ENCODE data around the gene NPRL2. TPM values are rescaled to one million over a fixed set of nuclear protein-coding genes. Genes with fewer than 3 reads are reported as not detected.

Gene NPRL2
- total RNA-seq, 1 experiment from 2014 or later: 20.6 TPM

DNA sequence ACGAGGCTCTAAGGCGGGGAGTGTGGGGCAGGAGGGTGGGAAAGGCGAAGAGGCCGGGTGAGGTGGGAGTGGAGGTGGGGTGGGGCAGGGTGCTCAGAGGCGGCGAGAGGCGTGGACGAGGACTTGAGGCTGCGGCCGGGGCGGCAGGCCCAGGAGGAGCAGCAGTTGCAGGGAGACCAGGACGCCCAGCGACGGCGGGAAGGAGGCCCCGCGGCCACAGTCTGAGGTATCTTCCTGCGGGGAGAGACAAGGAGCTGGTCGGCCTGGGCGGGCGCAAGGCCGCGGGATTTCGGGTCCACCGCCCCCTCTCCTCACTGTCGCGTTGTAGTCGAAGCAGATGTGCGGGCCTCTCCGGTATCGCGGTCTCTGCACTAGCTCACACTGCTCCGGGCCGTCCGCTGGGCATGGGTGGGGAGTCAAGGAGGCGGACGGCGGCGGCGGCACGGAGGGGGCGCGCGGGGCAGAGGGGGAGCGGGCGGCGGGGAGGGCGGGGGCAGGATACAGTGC, 14.1 kb upstream of the NPRL2 start:
- H3K36me3 Mint-ChIP-seq: no peaks in the 10 kb centered on the region
- POLR2A ChIA-PET: interaction anchor here (0.6 kb wide), 1 partner anchor 1913 kb away, joined by 4 read pairs; no protein-coding TSS in a partner anchor

DNA sequence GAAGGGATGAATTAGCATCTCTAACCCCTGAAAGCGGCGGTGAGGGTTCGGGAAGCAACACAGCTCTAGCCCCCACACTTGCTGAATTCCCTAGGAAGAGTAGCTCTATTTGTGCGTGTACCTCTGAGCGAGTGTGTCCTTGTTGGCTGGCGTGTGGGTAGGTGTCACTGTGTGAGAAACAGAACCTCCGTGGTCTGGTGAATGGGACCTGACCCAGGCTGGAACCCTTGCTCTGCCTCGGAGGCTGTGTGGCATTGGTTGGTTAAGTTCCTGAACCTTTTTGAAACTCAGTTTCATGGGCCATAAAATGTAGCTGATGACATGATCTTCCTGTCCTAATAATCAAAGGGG, 9.2 kb upstream of the NPRL2 start:
- Mint-ChIP-seq H3K9me3 (no peaks in the 10 kb centered on the region), H3K4me3 (peak overlapping the region; percentile 93), H3K4me1 (peaks cover 24% of the 10 kb centered on the region), H3K27ac (peak overlapping the region; percentile 32; the same call in 1 of the 2 replicates), H3K27me3 (ENCODE audit: low read depth) (peaks cover 24% of the 10 kb centered on the region), H3K36me3 (peaks cover 9% of the 10 kb centered on the region)
- DNase-seq (ENCODE audit: low spot score) (no peak), ATAC-seq (peak; percentile 1)
- POLR2A ChIA-PET: no interaction called here
- CTCF ChIA-PET: interaction anchor here (1.3 kb wide), 1 partner anchor 12 kb away, joined by 7 read pairs; no protein-coding TSS in a partner anchor
- no peak for TF ChIP-seq RORB (CRISPR knock-in tag; IDR thresholded peaks at IDR 0.05)
- TF ChIP-seq FOXK1 (CRISPR knock-in tag; IDR thresholded peaks at IDR 0.05): 0 out of 2 replicates have a peak, but pooled peaks have one; percentile 8
- TF ChIP-seq, protein P1, sequence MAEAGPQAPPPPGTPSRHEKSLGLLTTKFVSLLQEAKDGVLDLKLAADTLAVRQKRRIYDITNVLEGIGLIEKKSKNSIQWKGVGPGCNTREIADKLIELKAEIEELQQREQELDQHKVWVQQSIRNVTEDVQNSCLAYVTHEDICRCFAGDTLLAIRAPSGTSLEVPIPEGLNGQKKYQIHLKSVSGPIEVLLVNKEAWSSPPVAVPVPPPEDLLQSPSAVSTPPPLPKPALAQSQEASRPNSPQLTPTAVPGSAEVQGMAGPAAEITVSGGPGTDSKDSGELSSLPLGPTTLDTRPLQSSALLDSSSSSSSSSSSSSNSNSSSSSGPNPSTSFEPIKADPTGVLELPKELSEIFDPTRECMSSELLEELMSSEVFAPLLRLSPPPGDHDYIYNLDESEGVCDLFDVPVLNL (CRISPR knock-in tag; IDR thresholded peaks at IDR 0.05; ENCODE audit: borderline replicate concordance, low read depth): no peak
- TF ChIP-seq ZNF121 (CRISPR knock-in tag; IDR thresholded peaks at IDR 0.05): no peak
- no peak for TF ChIP-seq JAZF1 (CRISPR knock-in tag; IDR thresholded peaks at IDR 0.05)
- TF ChIP-seq FOXP1 (CRISPR knock-in tag; IDR thresholded peaks at IDR 0.05; ENCODE audit: borderline replicate concordance): no peak
- TF ChIP-seq, protein P2, sequence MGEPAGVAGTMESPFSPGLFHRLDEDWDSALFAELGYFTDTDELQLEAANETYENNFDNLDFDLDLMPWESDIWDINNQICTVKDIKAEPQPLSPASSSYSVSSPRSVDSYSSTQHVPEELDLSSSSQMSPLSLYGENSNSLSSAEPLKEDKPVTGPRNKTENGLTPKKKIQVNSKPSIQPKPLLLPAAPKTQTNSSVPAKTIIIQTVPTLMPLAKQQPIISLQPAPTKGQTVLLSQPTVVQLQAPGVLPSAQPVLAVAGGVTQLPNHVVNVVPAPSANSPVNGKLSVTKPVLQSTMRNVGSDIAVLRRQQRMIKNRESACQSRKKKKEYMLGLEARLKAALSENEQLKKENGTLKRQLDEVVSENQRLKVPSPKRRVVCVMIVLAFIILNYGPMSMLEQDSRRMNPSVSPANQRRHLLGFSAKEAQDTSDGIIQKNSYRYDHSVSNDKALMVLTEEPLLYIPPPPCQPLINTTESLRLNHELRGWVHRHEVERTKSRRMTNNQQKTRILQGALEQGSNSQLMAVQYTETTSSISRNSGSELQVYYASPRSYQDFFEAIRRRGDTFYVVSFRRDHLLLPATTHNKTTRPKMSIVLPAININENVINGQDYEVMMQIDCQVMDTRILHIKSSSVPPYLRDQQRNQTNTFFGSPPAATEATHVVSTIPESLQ (CRISPR knock-in tag; IDR thresholded peaks at IDR 0.05): no peak
- TF ChIP-seq, protein P3, sequence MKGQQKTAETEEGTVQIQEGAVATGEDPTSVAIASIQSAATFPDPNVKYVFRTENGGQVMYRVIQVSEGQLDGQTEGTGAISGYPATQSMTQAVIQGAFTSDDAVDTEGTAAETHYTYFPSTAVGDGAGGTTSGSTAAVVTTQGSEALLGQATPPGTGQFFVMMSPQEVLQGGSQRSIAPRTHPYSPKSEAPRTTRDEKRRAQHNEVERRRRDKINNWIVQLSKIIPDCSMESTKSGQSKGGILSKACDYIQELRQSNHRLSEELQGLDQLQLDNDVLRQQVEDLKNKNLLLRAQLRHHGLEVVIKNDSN (CRISPR knock-in tag; IDR thresholded peaks at IDR 0.05): no peak
- no peak for TF ChIP-seq ZNF219 (CRISPR knock-in tag; IDR thresholded peaks at IDR 0.05; ENCODE audit: borderline replicate concordance)
- no peak for TF ChIP-seq TEAD1 (CRISPR knock-in tag; IDR thresholded peaks at IDR 0.05)
- TF ChIP-seq, protein P4, sequence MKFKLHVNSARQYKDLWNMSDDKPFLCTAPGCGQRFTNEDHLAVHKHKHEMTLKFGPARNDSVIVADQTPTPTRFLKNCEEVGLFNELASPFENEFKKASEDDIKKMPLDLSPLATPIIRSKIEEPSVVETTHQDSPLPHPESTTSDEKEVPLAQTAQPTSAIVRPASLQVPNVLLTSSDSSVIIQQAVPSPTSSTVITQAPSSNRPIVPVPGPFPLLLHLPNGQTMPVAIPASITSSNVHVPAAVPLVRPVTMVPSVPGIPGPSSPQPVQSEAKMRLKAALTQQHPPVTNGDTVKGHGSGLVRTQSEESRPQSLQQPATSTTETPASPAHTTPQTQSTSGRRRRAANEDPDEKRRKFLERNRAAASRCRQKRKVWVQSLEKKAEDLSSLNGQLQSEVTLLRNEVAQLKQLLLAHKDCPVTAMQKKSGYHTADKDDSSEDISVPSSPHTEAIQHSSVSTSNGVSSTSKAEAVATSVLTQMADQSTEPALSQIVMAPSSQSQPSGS (CRISPR knock-in tag; IDR thresholded peaks at IDR 0.05; ENCODE audit: borderline replicate concordance, low read depth): no peak
- TF ChIP-seq, protein P5, sequence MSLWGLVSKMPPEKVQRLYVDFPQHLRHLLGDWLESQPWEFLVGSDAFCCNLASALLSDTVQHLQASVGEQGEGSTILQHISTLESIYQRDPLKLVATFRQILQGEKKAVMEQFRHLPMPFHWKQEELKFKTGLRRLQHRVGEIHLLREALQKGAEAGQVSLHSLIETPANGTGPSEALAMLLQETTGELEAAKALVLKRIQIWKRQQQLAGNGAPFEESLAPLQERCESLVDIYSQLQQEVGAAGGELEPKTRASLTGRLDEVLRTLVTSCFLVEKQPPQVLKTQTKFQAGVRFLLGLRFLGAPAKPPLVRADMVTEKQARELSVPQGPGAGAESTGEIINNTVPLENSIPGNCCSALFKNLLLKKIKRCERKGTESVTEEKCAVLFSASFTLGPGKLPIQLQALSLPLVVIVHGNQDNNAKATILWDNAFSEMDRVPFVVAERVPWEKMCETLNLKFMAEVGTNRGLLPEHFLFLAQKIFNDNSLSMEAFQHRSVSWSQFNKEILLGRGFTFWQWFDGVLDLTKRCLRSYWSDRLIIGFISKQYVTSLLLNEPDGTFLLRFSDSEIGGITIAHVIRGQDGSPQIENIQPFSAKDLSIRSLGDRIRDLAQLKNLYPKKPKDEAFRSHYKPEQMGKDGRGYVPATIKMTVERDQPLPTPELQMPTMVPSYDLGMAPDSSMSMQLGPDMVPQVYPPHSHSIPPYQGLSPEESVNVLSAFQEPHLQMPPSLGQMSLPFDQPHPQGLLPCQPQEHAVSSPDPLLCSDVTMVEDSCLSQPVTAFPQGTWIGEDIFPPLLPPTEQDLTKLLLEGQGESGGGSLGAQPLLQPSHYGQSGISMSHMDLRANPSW (CRISPR knock-in tag; conservative IDR thresholded peaks at IDR 0.05; ENCODE audit: low read depth): no peak
- TF ChIP-seq KAT7 (CRISPR knock-in tag; IDR thresholded peaks at IDR 0.05; ENCODE audit: borderline replicate concordance): no peak

More for the DNA sequence above, 14.1 kb upstream of the NPRL2 start:
- CTCF ChIA-PET: interaction anchor here (0.5 to 2.1 kb wide), 16 partner anchors 10 to 247 kb away, joined by 3 to 15 read pairs (median 4); partner anchors contain the start of genes CISH, CYB561D2, HEMK1 and NPRL2
- H3K9me3 Mint-ChIP-seq: no peaks in the 10 kb centered on the region
- TF ChIP-seq, protein P6, sequence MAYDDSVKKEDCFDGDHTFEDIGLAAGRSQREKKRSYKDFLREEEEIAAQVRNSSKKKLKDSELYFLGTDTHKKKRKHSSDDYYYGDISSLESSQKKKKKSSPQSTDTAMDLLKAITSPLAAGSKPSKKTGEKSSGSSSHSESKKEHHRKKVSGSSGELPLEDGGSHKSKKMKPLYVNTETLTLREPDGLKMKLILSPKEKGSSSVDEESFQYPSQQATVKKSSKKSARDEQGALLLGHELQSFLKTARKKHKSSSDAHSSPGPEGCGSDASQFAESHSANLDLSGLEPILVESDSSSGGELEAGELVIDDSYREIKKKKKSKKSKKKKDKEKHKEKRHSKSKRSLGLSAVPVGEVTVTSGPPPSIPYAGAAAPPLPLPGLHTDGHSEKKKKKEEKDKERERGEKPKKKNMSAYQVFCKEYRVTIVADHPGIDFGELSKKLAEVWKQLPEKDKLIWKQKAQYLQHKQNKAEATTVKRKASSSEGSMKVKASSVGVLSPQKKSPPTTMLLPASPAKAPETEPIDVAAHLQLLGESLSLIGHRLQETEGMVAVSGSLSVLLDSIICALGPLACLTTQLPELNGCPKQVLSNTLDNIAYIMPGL (CRISPR knock-in tag; IDR thresholded peaks at IDR 0.05): no peak
- TF ChIP-seq, protein P7, sequence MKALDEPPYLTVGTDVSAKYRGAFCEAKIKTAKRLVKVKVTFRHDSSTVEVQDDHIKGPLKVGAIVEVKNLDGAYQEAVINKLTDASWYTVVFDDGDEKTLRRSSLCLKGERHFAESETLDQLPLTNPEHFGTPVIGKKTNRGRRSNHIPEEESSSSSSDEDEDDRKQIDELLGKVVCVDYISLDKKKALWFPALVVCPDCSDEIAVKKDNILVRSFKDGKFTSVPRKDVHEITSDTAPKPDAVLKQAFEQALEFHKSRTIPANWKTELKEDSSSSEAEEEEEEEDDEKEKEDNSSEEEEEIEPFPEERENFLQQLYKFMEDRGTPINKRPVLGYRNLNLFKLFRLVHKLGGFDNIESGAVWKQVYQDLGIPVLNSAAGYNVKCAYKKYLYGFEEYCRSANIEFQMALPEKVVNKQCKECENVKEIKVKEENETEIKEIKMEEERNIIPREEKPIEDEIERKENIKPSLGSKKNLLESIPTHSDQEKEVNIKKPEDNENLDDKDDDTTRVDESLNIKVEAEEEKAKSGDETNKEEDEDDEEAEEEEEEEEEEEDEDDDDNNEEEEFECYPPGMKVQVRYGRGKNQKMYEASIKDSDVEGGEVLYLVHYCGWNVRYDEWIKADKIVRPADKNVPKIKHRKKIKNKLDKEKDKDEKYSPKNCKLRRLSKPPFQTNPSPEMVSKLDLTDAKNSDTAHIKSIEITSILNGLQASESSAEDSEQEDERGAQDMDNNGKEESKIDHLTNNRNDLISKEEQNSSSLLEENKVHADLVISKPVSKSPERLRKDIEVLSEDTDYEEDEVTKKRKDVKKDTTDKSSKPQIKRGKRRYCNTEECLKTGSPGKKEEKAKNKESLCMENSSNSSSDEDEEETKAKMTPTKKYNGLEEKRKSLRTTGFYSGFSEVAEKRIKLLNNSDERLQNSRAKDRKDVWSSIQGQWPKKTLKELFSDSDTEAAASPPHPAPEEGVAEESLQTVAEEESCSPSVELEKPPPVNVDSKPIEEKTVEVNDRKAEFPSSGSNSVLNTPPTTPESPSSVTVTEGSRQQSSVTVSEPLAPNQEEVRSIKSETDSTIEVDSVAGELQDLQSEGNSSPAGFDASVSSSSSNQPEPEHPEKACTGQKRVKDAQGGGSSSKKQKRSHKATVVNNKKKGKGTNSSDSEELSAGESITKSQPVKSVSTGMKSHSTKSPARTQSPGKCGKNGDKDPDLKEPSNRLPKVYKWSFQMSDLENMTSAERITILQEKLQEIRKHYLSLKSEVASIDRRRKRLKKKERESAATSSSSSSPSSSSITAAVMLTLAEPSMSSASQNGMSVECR (CRISPR knock-in tag; IDR thresholded peaks at IDR 0.05; ENCODE audit: borderline replicate concordance): no peak
- 0 out of 2 replicates have a peak, but pooled peaks have one; percentile 14 for TF ChIP-seq MYBL2 (CRISPR knock-in tag; IDR thresholded peaks at IDR 0.05)
- TF ChIP-seq, protein P8, sequence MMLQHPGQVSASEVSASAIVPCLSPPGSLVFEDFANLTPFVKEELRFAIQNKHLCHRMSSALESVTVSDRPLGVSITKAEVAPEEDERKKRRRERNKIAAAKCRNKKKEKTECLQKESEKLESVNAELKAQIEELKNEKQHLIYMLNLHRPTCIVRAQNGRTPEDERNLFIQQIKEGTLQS (CRISPR knock-in tag; conservative IDR thresholded peaks at IDR 0.05): no peak
- peak; percentile 31 for ATAC-seq
- H3K27me3 Mint-ChIP-seq (ENCODE audit: low read depth): peaks cover 30% of the 10 kb centered on the region
- peaks cover 11% of the 10 kb centered on the region for H3K4me1 Mint-ChIP-seq
- H3K27ac Mint-ChIP-seq: no peak overlapping the region; the same call in 1 of the 2 replicates
- DNase-seq (ENCODE audit: low spot score): peak; percentile 61
- H3K4me3 Mint-ChIP-seq: peak overlapping the region; percentile 76

All from WTC11 (cell line).